Testis (tissue), 3 donors: ENCODE results near the gene CBFA2T3. TPM values are rescaled to one million over a fixed set of nuclear protein-coding genes. Genes with fewer than 3 reads are reported as not detected.

Source experiments
- polyA plus RNA-seq: library from polyadenylated mRNA; stranded (reverse); fragments of 350-450 nt; fragmentation: Illumina TruSeq; extraction: RNeasy Lipid Tissue Mini Kit (QIAGEN cat#74804); gene quantifications from one replicate; pipeline ENCODE4 v1.2.3, GENCODE V29; 2014; ENCODE audit warnings: low read depth, low replicate concordance; ENCODE audit not compliant: insufficient read depth
- total RNA-seq, 2 donors: library from RNA; depleted of rRNA; stranded (reverse); fragments of >200 nt; gene quantifications; one replicate each; pipeline ENCODE4 v1.2.3, GENCODE V29; 2016

The CBFA2T3 gene
- total and polyA plus RNA-seq, 3 donors from 2014 or later, result 7.1 to 11.9 (median 9.2) TPM

Other genes starting within 250 kb of the CBFA2T3 start
- 10 to 100 TPM; 40.7 to 44.5 TPM for gene PIEZO1, start 192.0 kb downstream of the CBFA2T3 start, total RNA-seq
- gene PIEZO1, start 192.0 kb downstream of the CBFA2T3 start, polyA plus RNA-seq, result 24.2 TPM
- gene CDT1, start 173.4 kb downstream of the CBFA2T3 start, total RNA-seq, result 10 to 100 TPM; 14.9 to 19.1 TPM
- gene CDT1, start 173.4 kb downstream of the CBFA2T3 start, polyA plus RNA-seq, result 11.9 TPM
- 10 to 100 TPM; 62.1 to 82.1 TPM for gene APRT, start 165.3 kb downstream of the CBFA2T3 start, total RNA-seq
- gene APRT, start 165.3 kb downstream of the CBFA2T3 start, polyA plus RNA-seq, result 86.0 TPM
- gene GALNS, start 120.3 kb downstream of the CBFA2T3 start, total RNA-seq, result 10 to 100 TPM; 65.3 to 94.4 TPM
- gene GALNS, start 120.3 kb downstream of the CBFA2T3 start, polyA plus RNA-seq, result 55.9 TPM
- 10 to 100 TPM; 58.3 to 59.8 TPM for gene TRAPPC2L, start 120.1 kb downstream of the CBFA2T3 start, total RNA-seq
- 216 TPM for gene TRAPPC2L, start 120.1 kb downstream of the CBFA2T3 start, polyA plus RNA-seq
- gene PABPN1L, start 110.5 kb downstream of the CBFA2T3 start, total RNA-seq, result under 1 TPM in 1 of 2 donors, not detected in 1; 0.93 TPM
- 0.34 TPM for gene PABPN1L, start 110.5 kb downstream of the CBFA2T3 start, polyA plus RNA-seq
- 10 to 100 TPM; 61.0 to 70.1 TPM for gene ACSF3, start 116.6 kb upstream of the CBFA2T3 start, total RNA-seq
- gene ACSF3, start 116.6 kb upstream of the CBFA2T3 start, polyA plus RNA-seq, result 30.3 TPM
- 1 to 10 TPM; 2.1 to 3.0 TPM for gene CDH15, start 194.5 kb upstream of the CBFA2T3 start, total RNA-seq
- 1.4 TPM for gene CDH15, start 194.5 kb upstream of the CBFA2T3 start, polyA plus RNA-seq
- gene SLC22A31, start 223.3 kb upstream of the CBFA2T3 start, total RNA-seq, result 1 to 10 TPM; 3.9 to 8.2 TPM
- 6.2 TPM for gene SLC22A31, start 223.3 kb upstream of the CBFA2T3 start, polyA plus RNA-seq
- 10 to 100 TPM; 29.8 to 32.9 TPM for gene ZNF778, start 240.5 kb upstream of the CBFA2T3 start, total RNA-seq
- gene ZNF778, start 240.5 kb upstream of the CBFA2T3 start, polyA plus RNA-seq, result 21.0 TPM